HepG2 (cell line): ENCODE results near the gene NUDCD2. TPM values are rescaled to one million over a fixed set of nuclear protein-coding genes. Genes with fewer than 3 reads are reported as not detected.

Experiments
- BRCA1 ChIP-seq: sonication (generic); formaldehyde crosslinking; IDR thresholded peaks from 2 replicates; pipeline ENCODE4 v1.4.0; 2020; ENCODE audit warnings: missing genetic modification reagents
- E2F5 ChIP-seq: sonication (generic); formaldehyde crosslinking; conservative IDR thresholded peaks from 2 replicates; pipeline ENCODE4 v1.4.0; 2020; ENCODE audit warnings: missing genetic modification reagents
- ETV5 ChIP-seq: IDR thresholded peaks from 2 replicates; pipeline ENCODE4 v1.6.1; 2018; ENCODE audit warnings: missing biosample characterization, missing genetic modification reagents, inconsistent platforms, borderline replicate concordance
- IRX3 ChIP-seq: sonication (generic); formaldehyde crosslinking; IDR thresholded peaks from 2 replicates; pipeline ENCODE4 v1.8.1; 2023; ENCODE audit warnings: mild to moderate bottlenecking, low read depth, missing genetic modification reagents, borderline replicate concordance
- MIXL1 ChIP-seq: IDR thresholded peaks from 2 replicates; pipeline ENCODE4 v1.6.1; 2016
- NCOA5 ChIP-seq: sonication (generic); formaldehyde crosslinking; IDR thresholded peaks from 2 replicates; pipeline ENCODE4 v1.4.0; 2020; ENCODE audit warnings: missing genetic modification reagents
- NFE2L2 ChIP-seq: fragments of 150-350 bp; IDR thresholded peaks from 2 replicates; pipeline ENCODE4 v1.6.1; 2014; ENCODE audit warnings: low read length
- NFYC ChIP-seq: IDR thresholded peaks from 2 replicates; pipeline ENCODE4 v1.6.1; 2016; ENCODE audit warnings: missing genetic modification reagents, missing compliant biosample characterization
- PAX8 ChIP-seq: sonication (generic); formaldehyde crosslinking; IDR thresholded peaks from 2 replicates; pipeline ENCODE4 v1.8.0; 2022; ENCODE audit warnings: mild to moderate bottlenecking, missing genetic modification reagents, borderline replicate concordance
- REPIN1 ChIP-seq: sonication (generic); formaldehyde crosslinking; IDR thresholded peaks from 2 replicates; pipeline ENCODE4 v1.8.0; 2022; ENCODE audit warnings: missing genetic modification reagents, low read depth, mild to moderate bottlenecking, borderline replicate concordance
- SP2 ChIP-seq: sonication (generic); formaldehyde crosslinking; IDR thresholded peaks from 2 replicates; pipeline ENCODE4 v1.5.1; 2020; ENCODE audit warnings: mild to moderate bottlenecking, missing genetic modification reagents
- THAP8 ChIP-seq: sonication (generic); formaldehyde crosslinking; IDR thresholded peaks from 2 replicates; pipeline ENCODE4 v1.5.1; 2020; ENCODE audit warnings: missing genetic modification reagents, mild to moderate bottlenecking, borderline replicate concordance
- ZBTB25 ChIP-seq: IDR thresholded peaks from 2 replicates; pipeline ENCODE4 v1.6.1; 2018; ENCODE audit warnings: missing genetic modification reagents
- ZBTB7B ChIP-seq: sonication (generic); formaldehyde crosslinking; IDR thresholded peaks from 2 replicates; pipeline ENCODE4 v1.4.0; 2020; ENCODE audit warnings: missing genetic modification reagents
- ZFP36L1 ChIP-seq: sonication (generic); formaldehyde crosslinking; IDR thresholded peaks from 2 replicates; pipeline ENCODE4 v1.8.0; 2022; ENCODE audit warnings: mild to moderate bottlenecking, missing genetic modification reagents, moderate library complexity
- ZNF3 ChIP-seq: IDR thresholded peaks from 2 replicates; pipeline ENCODE4 v1.7.0; 2017; ENCODE audit warnings: inconsistent platforms
- ZNF343 ChIP-seq: sonication (generic); formaldehyde crosslinking; IDR thresholded peaks from 2 replicates; pipeline ENCODE4 v1.4.0; 2020; ENCODE audit warnings: mild to moderate bottlenecking, missing genetic modification reagents
- ZNF460 ChIP-seq: sonication (generic); formaldehyde crosslinking; IDR thresholded peaks from 2 replicates; pipeline ENCODE4 v1.5.1; 2020; ENCODE audit warnings: missing genetic modification reagents, mild to moderate bottlenecking, borderline replicate concordance
- ZNF552 ChIP-seq: sonication (generic); formaldehyde crosslinking; IDR thresholded peaks from 2 replicates; pipeline ENCODE4 v1.9.0; 2022; ENCODE audit warnings: missing genetic modification reagents, mild to moderate bottlenecking, borderline replicate concordance
- ZNF687 ChIP-seq: sonication (generic); formaldehyde crosslinking; IDR thresholded peaks from 2 replicates; pipeline ENCODE4 v1.5.1; 2020; ENCODE audit warnings: mild to moderate bottlenecking, missing genetic modification reagents, moderate library complexity
- ZNF83 ChIP-seq: sonication (generic); formaldehyde crosslinking; IDR thresholded peaks from 2 replicates; pipeline ENCODE4 v1.4.0; 2020; ENCODE audit warnings: missing genetic modification reagents, mild to moderate bottlenecking, borderline replicate concordance
- polyA plus RNA-seq, 8 experiments: library from polyadenylated mRNA; depleted of rRNA in 3 of 8; stranded (reverse) in 7 of 8; unstranded in 1 of 8; fragments of >200 nt; fragmentation: Illumina TruSeq in 4 of 8; extraction: Trizol in 4 of 8; gene quantifications; 2 replicates each; pipeline versions ENCODE4 v1.2.1 to v1.2.3, GENCODE V29; 2011 to 2016; ENCODE audit warnings: low read depth in 4 of 8, missing spikeins in 1 of 8, mixed read lengths in 1 of 8; ENCODE audit not compliant: insufficient read depth in 1 of 8
- total RNA-seq, 5 experiments: library from RNA; depleted of rRNA; stranded (reverse); fragments of >200 nt; fragmentation: Illumina TruSeq; extraction: Trizol; gene quantifications; 2 replicates each; pipeline ENCODE4 v1.2.3, GENCODE V29; 2016; ENCODE audit warnings: low read depth in 1 of 5

The NUDCD2 gene
- total and polyA plus RNA-seq, 2 of the 13 experiments (the other 11 are each of a cell fraction or from before 2014, with no cell fraction given): 14.8 to 39.2 TPM

GRCh38 chr5:163437309-163438182 lies 22.4 kb downstream of the NUDCD2 start, which contains the start of gene CCNG1 (continued):
- peak; percentile 84 for TF ChIP-seq ZNF687 (CRISPR knock-in tag)
- TF ChIP-seq MIXL1 (CRISPR knock-in tag): peak; percentile 80
- TF ChIP-seq BRCA1 (CRISPR knock-in tag): no peak
- 0 out of 2 replicates have a peak, but pooled peaks have one; percentile 37 for TF ChIP-seq ZNF343
- no peak for TF ChIP-seq ZNF83
- TF ChIP-seq ZBTB25 (CRISPR knock-in tag): 0 out of 2 replicates have a peak, but pooled peaks have one; percentile 42
- TF ChIP-seq ZNF552 (CRISPR knock-in tag): peak; percentile 78; the same call in 1 of the 2 replicates
- TF ChIP-seq NFE2L2: no peak
- TF ChIP-seq NCOA5 (CRISPR knock-in tag): no peak
- peak; percentile 59 for TF ChIP-seq REPIN1 (CRISPR knock-in tag)
- no peak for TF ChIP-seq ZFP36L1 (CRISPR knock-in tag)
- TF ChIP-seq E2F5: no peak
- no peak for TF ChIP-seq ZBTB7B
- no peak for TF ChIP-seq PAX8 (CRISPR knock-in tag)
- peak; percentile 34 for TF ChIP-seq ETV5 (CRISPR knock-in tag)
- peak; percentile 90 for TF ChIP-seq NFYC
- no peak for TF ChIP-seq ZNF460 (CRISPR knock-in tag)
- no peak for TF ChIP-seq THAP8 (CRISPR knock-in tag)
- no peak for TF ChIP-seq ZNF3 (CRISPR knock-in tag)
- TF ChIP-seq SP2 (CRISPR knock-in tag): peak; percentile 92
- 0 out of 2 replicates have a peak, but pooled peaks have one; percentile 35 for TF ChIP-seq IRX3 (CRISPR knock-in tag)
